Measurements from ENCODE around the gene TIMP2. TPM values are rescaled to one million over a fixed set of nuclear protein-coding genes. Genes with fewer than 3 reads are reported as not detected.

The TIMP2 gene
- total and polyA plus RNA-seq, 2 donors: 116 to 395 TPM

DNA sequence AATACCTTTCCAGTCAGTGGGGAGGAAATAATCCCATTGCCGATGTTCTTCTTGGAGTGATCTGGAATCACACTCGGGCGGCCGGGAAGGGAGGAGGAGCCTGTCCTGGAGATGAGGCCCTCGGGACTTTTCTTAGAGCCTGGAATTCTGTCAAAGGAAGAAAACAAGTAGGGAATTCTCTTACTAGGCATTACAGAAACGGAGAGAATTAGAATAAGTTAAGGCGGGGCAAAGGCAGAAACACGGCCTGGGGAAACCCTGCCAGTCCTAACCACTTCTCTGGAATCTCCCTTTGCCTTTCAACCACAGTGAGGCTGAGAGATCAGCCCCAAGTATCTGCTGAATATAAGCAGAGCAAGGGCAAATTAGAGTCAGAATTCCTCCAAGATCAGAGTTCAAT, 112.3 kb downstream of the TIMP2 start:
- no peak for DNase-seq (ENCODE audit: extremely low spot score)
- Histone ChIP-seq H3K27ac (ENCODE audit: low read depth) (no peak overlapping the region), H3K4me1 (ENCODE audit: insufficient read depth) (peaks cover 2% of the 10 kb centered on the region), H3K36me3 (ENCODE audit: insufficient read depth) (peaks cover 3% of the 10 kb centered on the region), H3K4me3 (ENCODE audit: low read depth, low read length) (no peak overlapping the region)
- WGBS: 75% methylated on average over 8 of the region's 8 CpGs

DNA sequence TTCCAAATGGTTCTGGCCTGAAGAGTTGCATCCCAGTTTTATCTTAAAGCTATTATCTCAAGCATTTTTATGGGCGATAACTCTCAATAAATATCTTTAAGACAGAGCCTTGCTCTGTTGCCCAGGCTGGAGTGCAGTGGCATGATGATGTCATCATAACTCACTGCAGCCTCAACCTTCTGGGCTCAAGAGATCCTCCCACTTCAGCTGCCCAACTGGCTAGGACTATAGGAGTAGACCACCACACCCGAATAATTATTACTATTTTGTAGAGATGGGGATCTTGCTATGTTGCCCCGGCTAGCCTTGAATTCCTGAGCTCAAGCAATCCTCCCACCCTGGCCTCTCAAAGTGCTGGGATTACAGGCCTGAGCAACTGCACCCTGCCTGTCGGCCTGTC, 117.0 kb downstream of the TIMP2 start:
- no peak overlapping the region for H3K4me3 ChIP-seq (ENCODE audit: low read depth, low read length)
- H3K27ac ChIP-seq (ENCODE audit: low read depth): no peak overlapping the region
- DNase-seq (ENCODE audit: extremely low spot score): no peak
- H3K4me1 ChIP-seq (ENCODE audit: insufficient read depth): peaks cover 2% of the 10 kb centered on the region
- peaks cover 3% of the 10 kb centered on the region for H3K36me3 ChIP-seq (ENCODE audit: insufficient read depth)
- 49% methylated on average over 4 of the region's 4 CpGs for WGBS

- DNase-seq (ENCODE audit: extremely low spot score): no peak
- WGBS: 77% methylated on average over 9 of the region's 9 CpGs
- Histone ChIP-seq H3K4me3 (ENCODE audit: low read depth, low read length) (no peak overlapping the region), H3K4me1 (ENCODE audit: insufficient read depth) (no peaks in the 10 kb centered on the region), H3K36me3 (ENCODE audit: insufficient read depth) (peaks cover 3% of the 10 kb centered on the region), H3K27ac (ENCODE audit: low read depth) (no peak overlapping the region)
Measured at GRCh38 chr17:78806451-78806850, 118.7 kb downstream of the TIMP2 start.

- DNase-seq (ENCODE audit: extremely low spot score): no peak
- no peaks in the 10 kb centered on the region for H3K4me1 ChIP-seq (ENCODE audit: insufficient read depth)
- H3K36me3 ChIP-seq (ENCODE audit: insufficient read depth): peaks cover 3% of the 10 kb centered on the region
- no peak overlapping the region for H3K27ac ChIP-seq (ENCODE audit: low read depth)
- WGBS: 88% methylated on average over 14 of the region's 14 CpGs
- H3K4me3 ChIP-seq (ENCODE audit: low read depth, low read length): no peak overlapping the region
Measured at GRCh38 chr17:78805301-78805700, 119.9 kb downstream of the TIMP2 start.

GRCh38 chr17:78804777-78805176, 120.4 kb downstream of the TIMP2 start:
- DNase-seq (ENCODE audit: extremely low spot score): no peak
- H3K4me3 ChIP-seq (ENCODE audit: low read depth, low read length): no peak overlapping the region
- H3K27ac ChIP-seq (ENCODE audit: low read depth): no peak overlapping the region
- H3K4me1 ChIP-seq (ENCODE audit: insufficient read depth): no peaks in the 10 kb centered on the region
- 77% methylated on average over 11 of the region's 11 CpGs for WGBS
- H3K36me3 ChIP-seq (ENCODE audit: insufficient read depth): no peaks in the 10 kb centered on the region

DNA sequence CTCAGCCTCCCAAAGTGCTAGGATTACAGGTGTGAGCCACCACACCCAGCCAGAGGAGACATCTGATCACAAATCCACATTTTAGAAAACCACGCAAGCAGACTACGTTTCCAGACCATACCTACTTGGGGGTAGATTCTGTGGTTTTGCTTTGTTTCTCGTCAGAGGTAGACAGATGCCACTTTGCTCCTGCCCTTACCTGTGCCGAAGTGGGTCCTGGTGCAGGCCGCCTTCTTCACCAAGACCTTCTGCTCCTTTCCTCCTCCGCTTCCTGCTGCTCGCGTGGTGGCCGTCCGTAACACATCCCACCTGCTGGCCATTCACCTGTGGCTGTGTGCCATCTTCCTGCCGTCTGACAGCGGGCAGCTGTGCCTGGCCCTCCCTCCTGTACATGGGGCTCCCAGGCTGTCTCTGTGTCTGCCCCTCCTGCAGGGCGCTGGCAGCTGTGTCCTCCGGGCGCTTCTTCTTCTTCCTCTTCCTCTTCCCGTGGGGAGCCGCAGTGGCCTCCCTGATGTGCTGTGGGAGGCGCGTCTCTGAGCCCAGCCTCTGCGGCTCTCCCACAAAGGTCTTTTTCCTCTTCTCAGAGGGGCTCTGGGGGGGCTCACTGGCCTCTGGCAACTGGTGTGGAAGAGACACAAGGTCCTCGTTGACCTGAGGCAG, 121.9 kb downstream of the TIMP2 start:
- Histone ChIP-seq H3K4me3 (ENCODE audit: low read depth, low read length) (no peak overlapping the region), H3K4me1 (ENCODE audit: insufficient read depth) (no peaks in the 10 kb centered on the region), H3K27ac (ENCODE audit: low read depth) (no peak overlapping the region), H3K36me3 (ENCODE audit: insufficient read depth) (no peaks in the 10 kb centered on the region)
- WGBS: 84% methylated on average over 21 of the region's 21 CpGs
- no peak for DNase-seq (ENCODE audit: extremely low spot score)

Other genes with a start within 250 kb of the TIMP2 start
- gene CYTH1, start 143.1 kb downstream of the TIMP2 start, total RNA-seq: 31.0 TPM
- 27.1 TPM for gene CYTH1, start 143.1 kb downstream of the TIMP2 start, polyA plus RNA-seq
- 27.3 TPM for gene USP36, start 84.6 kb downstream of the TIMP2 start, total RNA-seq
- 28.0 TPM for gene USP36, start 84.6 kb downstream of the TIMP2 start, polyA plus RNA-seq
- 4.8 TPM for gene CEP295NL, start 22.2 kb downstream of the TIMP2 start, total RNA-seq
- gene CEP295NL, start 22.2 kb downstream of the TIMP2 start, polyA plus RNA-seq: 0.28 TPM
- 103 TPM for gene LGALS3BP, start 54.5 kb upstream of the TIMP2 start, total RNA-seq
- gene LGALS3BP, start 54.5 kb upstream of the TIMP2 start, polyA plus RNA-seq: 219 TPM
- 20.9 TPM for gene CANT1, start 84.4 kb upstream of the TIMP2 start, total RNA-seq
- 32.1 TPM for gene CANT1, start 84.4 kb upstream of the TIMP2 start, polyA plus RNA-seq
- 5.2 TPM for gene C1QTNF1, start 98.8 kb upstream of the TIMP2 start, total RNA-seq
- 85.0 TPM for gene C1QTNF1, start 98.8 kb upstream of the TIMP2 start, polyA plus RNA-seq
- 17.2 TPM for gene ENGASE, start 149.4 kb upstream of the TIMP2 start, total RNA-seq
- gene ENGASE, start 149.4 kb upstream of the TIMP2 start, polyA plus RNA-seq: 27.4 TPM